CD14-positive monocyte (primary cell): ENCODE measurements around the gene CCDC82. TPM values are rescaled to one million over a fixed set of nuclear protein-coding genes. Genes with fewer than 3 reads are reported as not detected.

ENCODE experiments used
- DNase-seq, 3 donors: peaks; one replicate each; pipeline ENCODE4 v3.0.0-alpha.2; 2011 to 2022
- H2AFZ ChIP-seq: 2 replicates; pipeline ENCODE4 v1.6.0; 2012; ENCODE audit warnings: mild to moderate bottlenecking, low read depth, low read length, inconsistent platforms; ENCODE audit not compliant: insufficient read depth, poor library complexity, severe bottlenecking
- H3K27ac ChIP-seq, 2 donors: 1 replicate in 1 of 2; 2 replicates in 1 of 2; pipeline ENCODE4 v1.5.1; 2012 to 2013; ENCODE audit warnings: low read length in 2 of 2, control low read depth in 1 of 2, inconsistent platforms in 1 of 2, low read depth in 1 of 2, mild to moderate bottlenecking in 1 of 2
- H3K27me3 ChIP-seq, 2 donors: one replicate each; pipeline versions ENCODE4 v1.6.0 to v1.6.1; 2011 to 2013; ENCODE audit warnings: low read length in 2 of 2; ENCODE audit not compliant: control insufficient read depth in 2 of 2, insufficient read depth in 2 of 2
- H3K36me3 ChIP-seq, 2 donors: replicated peaks in 1 of 2; 1 replicate in 1 of 2; 2 replicates in 1 of 2; pipeline versions ENCODE4 v1.5.1 to v1.6.1; 2012 to 2013; ENCODE audit warnings: low read length in 2 of 2, control low read depth in 1 of 2, inconsistent platforms in 1 of 2, mild to moderate bottlenecking in 1 of 2; ENCODE audit not compliant: insufficient read depth in 2 of 2, control insufficient read depth in 1 of 2
- H3K4me1 ChIP-seq, 2 donors: 1 replicate in 1 of 2; 2 replicates in 1 of 2; pipeline versions ENCODE4 v1.5.1 to v1.6.1; 2012 to 2013; ENCODE audit warnings: low read length in 2 of 2, control low read depth in 1 of 2, inconsistent platforms in 1 of 2, mild to moderate bottlenecking in 1 of 2, moderate library complexity in 1 of 2; ENCODE audit not compliant: insufficient read depth in 2 of 2, control insufficient read depth in 1 of 2
- H3K4me2 ChIP-seq: replicated peaks from 2 replicates; pipeline ENCODE3; 2012; ENCODE audit warnings: low read length, moderate library complexity, mild to moderate bottlenecking; ENCODE audit not compliant: poor library complexity, severe bottlenecking; ENCODE audit errors: extremely low read depth
- H3K4me3 ChIP-seq, 3 experiments: fragments of 200-600 bp in 1 of 3; sonication (generic) in 1 of 3; replicated peaks in 1 of 3; 1 replicate in 2 of 3; 2 replicates in 1 of 3; pipeline ENCODE4 v1.5.1; 2011 to 2013; ENCODE audit warnings: low read length in 3 of 3, mild to moderate bottlenecking in 3 of 3, control low read depth in 2 of 3, low read depth in 2 of 3, inconsistent platforms in 1 of 3, moderate library complexity in 1 of 3
- H3K79me2 ChIP-seq: 2 replicates; pipeline ENCODE4 v1.6.0; 2012; ENCODE audit warnings: mild to moderate bottlenecking, control low read depth, inconsistent platforms, low read length, moderate library complexity; ENCODE audit not compliant: insufficient read depth
- H3K9ac ChIP-seq: 2 replicates; pipeline ENCODE4 v1.6.0; 2017; ENCODE audit warnings: low read length, mild to moderate bottlenecking; ENCODE audit not compliant: insufficient read depth, poor library complexity, severe bottlenecking
- H3K9me3 ChIP-seq, 2 donors: replicated peaks in 1 of 2; 1 replicate in 1 of 2; 2 replicates in 1 of 2; pipeline versions ENCODE4 v1.5.1 to v1.6.1; 2012 to 2013; ENCODE audit warnings: low read length in 2 of 2, control low read depth in 1 of 2; ENCODE audit not compliant: control insufficient read depth in 1 of 2, insufficient read depth in 1 of 2
- H4K20me1 ChIP-seq: 2 replicates; pipeline ENCODE4 v1.6.0; 2012; ENCODE audit warnings: mild to moderate bottlenecking, low read length, control low read depth, moderate library complexity; ENCODE audit not compliant: insufficient read depth
- H3K27ac Mint-ChIP-seq, 7 donors: one replicate each; pipeline ENCODE4 v1.8.0; 2020; ENCODE audit warnings: mild to moderate bottlenecking in 7 of 7, mixed read lengths in 7 of 7, moderate library complexity in 6 of 7, inconsistent platforms in 2 of 7
- H3K27me3 Mint-ChIP-seq, 3 donors: one replicate each; pipeline ENCODE4 v1.8.0; 2021 to 2022; ENCODE audit warnings: low read depth in 3 of 3, mild to moderate bottlenecking in 3 of 3, mixed read lengths in 3 of 3, moderate library complexity in 3 of 3, inconsistent platforms in 1 of 3
- H3K36me3 Mint-ChIP-seq, 2 donors: one replicate each; pipeline ENCODE4 v1.8.0; 2020; ENCODE audit warnings: mixed read lengths in 2 of 2, inconsistent platforms in 1 of 2, mild to moderate bottlenecking in 1 of 2
- H3K4me1 Mint-ChIP-seq: one replicate; pipeline ENCODE4 v1.8.0; 2020; ENCODE audit warnings: mild to moderate bottlenecking, mixed read lengths
- H3K4me3 Mint-ChIP-seq, 2 donors: one replicate each; pipeline ENCODE4 v1.8.0; 2020; ENCODE audit warnings: mild to moderate bottlenecking in 2 of 2, mixed read lengths in 2 of 2, moderate library complexity in 1 of 2
- H3K9me3 Mint-ChIP-seq, 7 donors: one replicate each; pipeline ENCODE4 v1.8.0; 2020 to 2022; ENCODE audit warnings: mixed read lengths in 7 of 7, mild to moderate bottlenecking in 6 of 7, moderate library complexity in 6 of 7, inconsistent platforms in 2 of 7
- WGBS: methylation state at CpG from one replicate; pipeline ENCODE4 v1.1.5; 2013; ENCODE audit warnings: missing lambda C conversion rate; ENCODE audit not compliant: insufficient coverage; 5-methylcytosine and 5-hydroxymethylcytosine counted together
- intact Hi-C, 2 donors: fragments of 100-400 bp; cut with micrococcal nuclease; formaldehyde crosslinking; loops; one replicate each; pipeline versions ENCODE4 v1.15.0 to v1.15.1; 2023
- polyA plus RNA-seq, 3 donors: library from polyadenylated mRNA; depleted of rRNA in 1 of 3; unstranded in 2 of 3; stranded (reverse) in 1 of 3; fragments of 300-500 nt in 2 of 3; fragments of >200 nt in 1 of 3; fragmentation: Illumina TruSeq in 2 of 3; gene quantifications; 1 replicate in 2 of 3; 2 replicates in 1 of 3; pipeline ENCODE4 v1.2.3, GENCODE V29; 2012 to 2021
- TF ChIP-seq, protein P1 (sequence below): fragments of 200-600 bp; IDR thresholded peaks from one replicate; pipeline ENCODE4 v1.8.0; 2022; ENCODE audit warnings: antibody characterized with exemption, mild to moderate bottlenecking

The CCDC82 gene
- polyA plus RNA-seq, 3 donors: 10.7 to 18.2 (median 12.2) TPM

DNA sequence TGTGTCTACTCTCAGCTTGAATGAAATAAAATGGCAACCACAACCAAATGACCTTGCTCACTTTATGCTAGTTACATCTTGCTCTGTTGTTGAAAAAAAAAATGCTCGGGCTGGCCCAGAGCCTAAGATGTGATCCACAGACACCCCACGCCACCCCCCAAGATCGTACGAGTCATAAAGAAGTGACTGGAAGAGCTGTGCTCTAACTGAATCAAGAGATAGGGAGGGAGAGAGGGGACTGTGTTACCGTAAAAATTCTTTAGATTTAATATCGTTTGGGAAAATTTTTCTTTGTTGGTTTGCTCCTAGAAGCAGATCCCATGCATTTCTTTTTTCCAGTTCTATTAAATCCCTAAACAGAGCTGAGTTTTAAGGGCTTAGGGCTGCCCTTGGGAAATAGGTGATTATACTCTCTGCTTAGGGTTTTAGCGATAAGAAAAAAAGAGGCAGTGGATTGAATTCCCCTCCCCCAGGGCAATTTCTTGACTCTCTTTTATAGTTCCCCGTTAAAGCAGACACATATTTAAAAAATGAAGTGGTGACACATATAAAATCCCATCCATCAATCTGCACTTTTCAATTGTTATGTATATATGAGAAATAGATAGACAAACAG is 61.2 kb downstream of the CCDC82 start:
- H3K9ac ChIP-seq: no peak overlapping the region
- H3K9me3 ChIP-seq: no peaks in the 10 kb centered on the region
- no peak for DNase-seq
- no peak overlapping the region for H3K4me2 ChIP-seq
- Mint-ChIP-seq H3K36me3 (peaks cover 4 to 13% of the 10 kb centered on the region in 2 donors), H3K4me1 (peaks cover 47% of the 10 kb centered on the region), H3K27ac (no peak overlapping the region), H3K27me3 (peaks cover 0 to 4% (median 0%) of the 10 kb centered on the region in 3 donors), H3K4me3 (no peak overlapping the region), H3K9me3 (no peaks in the 10 kb centered on the region)
- H3K27ac ChIP-seq: no peak overlapping the region
- H2AFZ ChIP-seq: no peak overlapping the region
- H4K20me1 ChIP-seq: peaks cover 40% of the 10 kb centered on the region
- intact Hi-C loops: no loop called here
- WGBS: 92% methylated on average over 2 of the region's 8 CpGs
- H3K36me3 ChIP-seq: no peaks in the 10 kb centered on the region
- peaks cover 30 to 33% of the 10 kb centered on the region in 2 donors for H3K4me1 ChIP-seq
- peaks cover 4% of the 10 kb centered on the region for H3K79me2 ChIP-seq
- TF ChIP-seq, protein P1, sequence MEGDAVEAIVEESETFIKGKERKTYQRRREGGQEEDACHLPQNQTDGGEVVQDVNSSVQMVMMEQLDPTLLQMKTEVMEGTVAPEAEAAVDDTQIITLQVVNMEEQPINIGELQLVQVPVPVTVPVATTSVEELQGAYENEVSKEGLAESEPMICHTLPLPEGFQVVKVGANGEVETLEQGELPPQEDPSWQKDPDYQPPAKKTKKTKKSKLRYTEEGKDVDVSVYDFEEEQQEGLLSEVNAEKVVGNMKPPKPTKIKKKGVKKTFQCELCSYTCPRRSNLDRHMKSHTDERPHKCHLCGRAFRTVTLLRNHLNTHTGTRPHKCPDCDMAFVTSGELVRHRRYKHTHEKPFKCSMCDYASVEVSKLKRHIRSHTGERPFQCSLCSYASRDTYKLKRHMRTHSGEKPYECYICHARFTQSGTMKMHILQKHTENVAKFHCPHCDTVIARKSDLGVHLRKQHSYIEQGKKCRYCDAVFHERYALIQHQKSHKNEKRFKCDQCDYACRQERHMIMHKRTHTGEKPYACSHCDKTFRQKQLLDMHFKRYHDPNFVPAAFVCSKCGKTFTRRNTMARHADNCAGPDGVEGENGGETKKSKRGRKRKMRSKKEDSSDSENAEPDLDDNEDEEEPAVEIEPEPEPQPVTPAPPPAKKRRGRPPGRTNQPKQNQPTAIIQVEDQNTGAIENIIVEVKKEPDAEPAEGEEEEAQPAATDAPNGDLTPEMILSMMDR: no peak
- no peaks in the 10 kb centered on the region for H3K27me3 ChIP-seq
- no peak overlapping the region for H3K4me3 ChIP-seq

GRCh38 chr11:96326959-96327358 is 62.8 kb downstream of the CCDC82 start:
- 100% methylated on average over 1 of the region's 7 CpGs for WGBS
- TF ChIP-seq, protein P1: no peak
- H3K36me3 ChIP-seq: no peaks in the 10 kb centered on the region
- H3K27me3 ChIP-seq: no peaks in the 10 kb centered on the region
- intact Hi-C loops: no loop called here
- no peak overlapping the region for H3K9ac ChIP-seq
- H3K4me3 ChIP-seq: no peak overlapping the region
- peaks cover 10 to 13% of the 10 kb centered on the region in 2 donors for H3K36me3 Mint-ChIP-seq
- H3K27me3 Mint-ChIP-seq: peaks cover 0 to 4% (median 0%) of the 10 kb centered on the region in 3 donors
- peaks cover 36% of the 10 kb centered on the region for H4K20me1 ChIP-seq
- no peak overlapping the region for H3K4me2 ChIP-seq
- H2AFZ ChIP-seq: no peak overlapping the region
- H3K27ac ChIP-seq: no peak overlapping the region
- no peak overlapping the region for H3K4me3 Mint-ChIP-seq
- H3K4me1 Mint-ChIP-seq: peaks cover 35% of the 10 kb centered on the region
- no peaks in the 10 kb centered on the region for H3K9me3 ChIP-seq
- H3K4me1 ChIP-seq: peaks cover 20 to 21% of the 10 kb centered on the region in 2 donors
- H3K9me3 Mint-ChIP-seq: peaks cover 0 to 2% (median 0%) of the 10 kb centered on the region in 7 donors
- H3K27ac Mint-ChIP-seq: no peak overlapping the region
- peaks cover 4% of the 10 kb centered on the region for H3K79me2 ChIP-seq
- no peak for DNase-seq
